ENCODE results near the gene DEGS1.
A peak's percentile ranks its signal among the peaks of the same experiment; 100 is the strongest.

DEGS1 gene

DNA sequence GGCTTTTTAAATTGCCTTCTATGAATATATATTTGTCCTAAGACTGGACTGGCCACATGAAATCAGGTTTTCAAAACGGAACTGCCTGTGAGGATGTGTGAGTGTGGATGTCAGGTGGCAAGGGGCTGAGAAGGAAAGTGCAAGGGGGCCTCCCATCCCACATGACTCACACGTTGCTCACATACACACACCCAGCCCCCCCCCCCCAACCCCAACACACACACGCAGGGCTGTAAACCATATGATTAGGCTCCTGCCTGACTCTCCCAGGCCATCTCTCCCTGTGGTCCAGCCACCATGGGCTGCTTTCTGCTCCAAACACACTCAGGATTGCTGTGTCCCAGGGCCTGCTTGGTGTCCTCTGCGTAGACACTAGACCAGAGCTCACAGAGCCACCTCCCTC is 22.4 kb downstream of the DEGS1 start (continued):
- TF ChIP-seq, protein P1, sequence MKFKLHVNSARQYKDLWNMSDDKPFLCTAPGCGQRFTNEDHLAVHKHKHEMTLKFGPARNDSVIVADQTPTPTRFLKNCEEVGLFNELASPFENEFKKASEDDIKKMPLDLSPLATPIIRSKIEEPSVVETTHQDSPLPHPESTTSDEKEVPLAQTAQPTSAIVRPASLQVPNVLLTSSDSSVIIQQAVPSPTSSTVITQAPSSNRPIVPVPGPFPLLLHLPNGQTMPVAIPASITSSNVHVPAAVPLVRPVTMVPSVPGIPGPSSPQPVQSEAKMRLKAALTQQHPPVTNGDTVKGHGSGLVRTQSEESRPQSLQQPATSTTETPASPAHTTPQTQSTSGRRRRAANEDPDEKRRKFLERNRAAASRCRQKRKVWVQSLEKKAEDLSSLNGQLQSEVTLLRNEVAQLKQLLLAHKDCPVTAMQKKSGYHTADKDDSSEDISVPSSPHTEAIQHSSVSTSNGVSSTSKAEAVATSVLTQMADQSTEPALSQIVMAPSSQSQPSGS (tag by site-specific recombination; IDR thresholded peaks at IDR 0.05; ENCODE audit: low read depth), result no peak
- TF ChIP-seq ZNF777 (tag by site-specific recombination; IDR thresholded peaks at IDR 0.05; ENCODE audit: borderline replicate concordance), result no peak
- no peak for TF ChIP-seq ZNF266 (tag by site-specific recombination; IDR thresholded peaks at IDR 0.05; ENCODE audit: low read depth)
- no peak for TF ChIP-seq ZNF701 (tag by site-specific recombination; IDR thresholded peaks at IDR 0.05)
- TF ChIP-seq ZNF23 (tag by site-specific recombination; IDR thresholded peaks at IDR 0.05; ENCODE audit: borderline replicate concordance), result no peak
- TF ChIP-seq, protein P2, sequence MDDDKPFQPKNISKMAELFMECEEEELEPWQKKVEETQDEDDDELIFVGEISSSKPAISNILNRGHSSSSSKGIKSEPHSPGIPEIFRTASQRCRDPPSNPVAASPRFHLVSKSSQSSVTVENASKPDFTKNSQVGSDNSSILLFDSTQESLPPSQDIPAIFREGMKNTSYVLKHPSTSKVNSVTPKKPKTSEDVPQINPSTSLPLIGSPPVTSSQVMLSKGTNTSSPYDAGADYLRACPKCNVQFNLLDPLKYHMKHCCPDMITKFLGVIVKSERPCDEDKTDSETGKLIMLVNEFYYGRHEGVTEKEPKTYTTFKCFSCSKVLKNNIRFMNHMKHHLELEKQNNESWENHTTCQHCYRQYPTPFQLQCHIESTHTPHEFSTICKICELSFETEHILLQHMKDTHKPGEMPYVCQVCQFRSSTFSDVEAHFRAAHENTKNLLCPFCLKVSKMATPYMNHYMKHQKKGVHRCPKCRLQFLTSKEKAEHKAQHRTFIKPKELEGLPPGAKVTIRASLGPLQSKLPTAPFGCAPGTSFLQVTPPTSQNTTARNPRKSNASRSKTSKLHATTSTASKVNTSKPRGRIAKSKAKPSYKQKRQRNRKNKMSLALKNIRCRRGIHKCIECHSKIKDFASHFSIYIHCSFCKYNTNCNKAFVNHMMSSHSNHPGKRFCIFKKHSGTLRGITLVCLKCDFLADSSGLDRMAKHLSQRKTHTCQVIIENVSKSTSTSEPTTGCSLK (tag by site-specific recombination; IDR thresholded peaks at IDR 0.05), result no peak
- no peak for TF ChIP-seq ZNF623 (tag by site-specific recombination; IDR thresholded peaks at IDR 0.05)
- TF ChIP-seq TRIM28 (IDR thresholded peaks at IDR 0.05; ENCODE audit: borderline replicate concordance, low read length), result peak; percentile 83; the same call in 1 of the 2 replicates
- TF ChIP-seq, protein P3, sequence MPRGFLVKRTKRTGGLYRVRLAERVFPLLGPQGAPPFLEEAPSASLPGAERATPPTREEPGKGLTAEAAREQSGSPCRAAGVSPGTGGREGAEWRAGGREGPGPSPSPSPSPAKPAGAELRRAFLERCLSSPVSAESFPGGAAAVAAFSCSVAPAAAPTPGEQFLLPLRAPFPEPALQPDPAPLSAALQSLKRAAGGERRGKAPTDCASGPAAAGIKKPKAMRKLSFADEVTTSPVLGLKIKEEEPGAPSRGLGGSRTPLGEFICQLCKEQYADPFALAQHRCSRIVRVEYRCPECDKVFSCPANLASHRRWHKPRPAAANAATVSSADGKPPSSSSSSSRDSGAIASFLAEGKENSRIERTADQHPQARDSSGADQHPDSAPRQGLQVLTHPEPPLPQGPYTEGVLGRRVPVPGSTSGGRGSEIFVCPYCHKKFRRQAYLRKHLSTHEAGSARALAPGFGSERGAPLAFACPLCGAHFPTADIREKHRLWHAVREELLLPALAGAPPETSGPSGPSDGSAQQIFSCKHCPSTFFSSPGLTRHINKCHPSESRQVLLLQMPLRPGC (tag by site-specific recombination; IDR thresholded peaks at IDR 0.05), result no peak
- no peak for TF ChIP-seq ZFP37 (tag by site-specific recombination; IDR thresholded peaks at IDR 0.05)
- TF ChIP-seq GLIS2 (tag by site-specific recombination; IDR thresholded peaks at IDR 0.05), result peak; percentile 65
- no peak for TF ChIP-seq ZNF549 (tag by site-specific recombination; IDR thresholded peaks at IDR 0.05)
- no peak for TF ChIP-seq ZNF560 (tag by site-specific recombination; IDR thresholded peaks at IDR 0.05; ENCODE audit: borderline replicate concordance)
- TF ChIP-seq GLIS1 (tag by site-specific recombination; IDR thresholded peaks at IDR 0.05), result peak; percentile 67
- TF ChIP-seq ZNF324 (tag by site-specific recombination; IDR thresholded peaks at IDR 0.05), result no peak
- no peak for TF ChIP-seq YY1 (tag by site-specific recombination; IDR thresholded peaks at IDR 0.05)
- TF ChIP-seq HOXA7 (CRISPR knock-in tag; IDR thresholded peaks at IDR 0.05; ENCODE audit: borderline replicate concordance), result no peak
- no peak for TF ChIP-seq ZNF514 (tag by site-specific recombination; IDR thresholded peaks at IDR 0.05)
- TF ChIP-seq ZNF19 (tag by site-specific recombination; IDR thresholded peaks at IDR 0.05; ENCODE audit: low read depth), result no peak
- TF ChIP-seq, protein P4, sequence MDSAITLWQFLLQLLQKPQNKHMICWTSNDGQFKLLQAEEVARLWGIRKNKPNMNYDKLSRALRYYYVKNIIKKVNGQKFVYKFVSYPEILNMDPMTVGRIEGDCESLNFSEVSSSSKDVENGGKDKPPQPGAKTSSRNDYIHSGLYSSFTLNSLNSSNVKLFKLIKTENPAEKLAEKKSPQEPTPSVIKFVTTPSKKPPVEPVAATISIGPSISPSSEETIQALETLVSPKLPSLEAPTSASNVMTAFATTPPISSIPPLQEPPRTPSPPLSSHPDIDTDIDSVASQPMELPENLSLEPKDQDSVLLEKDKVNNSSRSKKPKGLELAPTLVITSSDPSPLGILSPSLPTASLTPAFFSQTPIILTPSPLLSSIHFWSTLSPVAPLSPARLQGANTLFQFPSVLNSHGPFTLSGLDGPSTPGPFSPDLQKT (IDR thresholded peaks at IDR 0.05; ENCODE audit: borderline replicate concordance, low read depth, low read length), result no peak
- no peak for TF ChIP-seq SP2 (tag by site-specific recombination; IDR thresholded peaks at IDR 0.05)
- TF ChIP-seq SCRT2 (tag by site-specific recombination; IDR thresholded peaks at IDR 0.05), result no peak
- TF ChIP-seq SP7 (tag by site-specific recombination; IDR thresholded peaks at IDR 0.05), result 0 out of 2 replicates have a peak, but pooled peaks have one; percentile 36
- TF ChIP-seq, protein P5, sequence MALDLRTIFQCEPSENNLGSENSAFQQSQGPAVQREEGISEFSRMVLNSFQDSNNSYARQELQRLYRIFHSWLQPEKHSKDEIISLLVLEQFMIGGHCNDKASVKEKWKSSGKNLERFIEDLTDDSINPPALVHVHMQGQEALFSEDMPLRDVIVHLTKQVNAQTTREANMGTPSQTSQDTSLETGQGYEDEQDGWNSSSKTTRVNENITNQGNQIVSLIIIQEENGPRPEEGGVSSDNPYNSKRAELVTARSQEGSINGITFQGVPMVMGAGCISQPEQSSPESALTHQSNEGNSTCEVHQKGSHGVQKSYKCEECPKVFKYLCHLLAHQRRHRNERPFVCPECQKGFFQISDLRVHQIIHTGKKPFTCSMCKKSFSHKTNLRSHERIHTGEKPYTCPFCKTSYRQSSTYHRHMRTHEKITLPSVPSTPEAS (tag by site-specific recombination; IDR thresholded peaks at IDR 0.05), result no peak
- no peak for TF ChIP-seq ZBTB17 (tag by site-specific recombination; IDR thresholded peaks at IDR 0.05)
- TF ChIP-seq, protein P6, sequence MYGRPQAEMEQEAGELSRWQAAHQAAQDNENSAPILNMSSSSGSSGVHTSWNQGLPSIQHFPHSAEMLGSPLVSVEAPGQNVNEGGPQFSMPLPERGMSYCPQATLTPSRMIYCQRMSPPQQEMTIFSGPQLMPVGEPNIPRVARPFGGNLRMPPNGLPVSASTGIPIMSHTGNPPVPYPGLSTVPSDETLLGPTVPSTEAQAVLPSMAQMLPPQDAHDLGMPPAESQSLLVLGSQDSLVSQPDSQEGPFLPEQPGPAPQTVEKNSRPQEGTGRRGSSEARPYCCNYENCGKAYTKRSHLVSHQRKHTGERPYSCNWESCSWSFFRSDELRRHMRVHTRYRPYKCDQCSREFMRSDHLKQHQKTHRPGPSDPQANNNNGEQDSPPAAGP (tag by site-specific recombination; IDR thresholded peaks at IDR 0.05), result peak; percentile 52; the same call in 1 of the 2 replicates
- TF ChIP-seq, protein P7, sequence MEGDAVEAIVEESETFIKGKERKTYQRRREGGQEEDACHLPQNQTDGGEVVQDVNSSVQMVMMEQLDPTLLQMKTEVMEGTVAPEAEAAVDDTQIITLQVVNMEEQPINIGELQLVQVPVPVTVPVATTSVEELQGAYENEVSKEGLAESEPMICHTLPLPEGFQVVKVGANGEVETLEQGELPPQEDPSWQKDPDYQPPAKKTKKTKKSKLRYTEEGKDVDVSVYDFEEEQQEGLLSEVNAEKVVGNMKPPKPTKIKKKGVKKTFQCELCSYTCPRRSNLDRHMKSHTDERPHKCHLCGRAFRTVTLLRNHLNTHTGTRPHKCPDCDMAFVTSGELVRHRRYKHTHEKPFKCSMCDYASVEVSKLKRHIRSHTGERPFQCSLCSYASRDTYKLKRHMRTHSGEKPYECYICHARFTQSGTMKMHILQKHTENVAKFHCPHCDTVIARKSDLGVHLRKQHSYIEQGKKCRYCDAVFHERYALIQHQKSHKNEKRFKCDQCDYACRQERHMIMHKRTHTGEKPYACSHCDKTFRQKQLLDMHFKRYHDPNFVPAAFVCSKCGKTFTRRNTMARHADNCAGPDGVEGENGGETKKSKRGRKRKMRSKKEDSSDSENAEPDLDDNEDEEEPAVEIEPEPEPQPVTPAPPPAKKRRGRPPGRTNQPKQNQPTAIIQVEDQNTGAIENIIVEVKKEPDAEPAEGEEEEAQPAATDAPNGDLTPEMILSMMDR (tag by site-specific recombination; IDR thresholded peaks at IDR 0.05), result no peak
- TF ChIP-seq, protein P8, sequence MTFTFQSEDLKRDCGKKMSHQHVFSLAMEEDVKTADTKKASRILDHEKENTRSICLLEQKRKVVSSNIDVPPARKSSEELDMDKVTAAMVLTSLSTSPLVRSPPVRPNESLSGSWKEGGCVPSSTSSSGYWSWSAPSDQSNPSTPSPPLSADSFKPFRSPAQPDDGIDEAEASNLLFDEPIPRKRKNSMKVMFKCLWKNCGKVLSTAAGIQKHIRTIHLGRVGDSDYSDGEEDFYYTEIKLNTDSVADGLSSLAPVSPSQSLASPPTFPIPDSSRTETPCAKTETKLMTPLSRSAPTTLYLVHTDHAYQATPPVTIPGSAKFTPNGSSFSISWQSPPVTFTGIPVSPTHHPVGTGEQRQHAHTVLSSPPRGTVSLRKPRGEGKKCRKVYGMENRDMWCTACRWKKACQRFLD (tag by site-specific recombination; IDR thresholded peaks at IDR 0.05), result no peak
- TF ChIP-seq ZNF416 (tag by site-specific recombination; IDR thresholded peaks at IDR 0.05), result no peak

Data from HEK293 (cell line).